GM19025 (cell line): ENCODE data around the gene PTPN3.

Experiments used
- ATAC-seq: cut with Tn5 transposase; IDR thresholded peaks from one replicate; pipeline ENCODE4 v1.9.1; 2021; ENCODE audit warnings: mild to moderate bottlenecking, low read depth, moderate library complexity; ENCODE audit not compliant: unreplicated experiment

The PTPN3 gene

GRCh38 chr9:109477258-109478050 lies 20.7 kb downstream of the PTPN3 start:
- peak; percentile 86 for ATAC-seq

GRCh38 chr9:109476642-109477257 lies 21.4 kb downstream of the PTPN3 start:
- ATAC-seq: no peak

- no peak for ATAC-seq
Measured at GRCh38 chr9:109475526-109475925, 22.6 kb downstream of the PTPN3 start.

- ATAC-seq: no peak
Measured at GRCh38 chr9:109474944-109475343, 23.2 kb downstream of the PTPN3 start.

GRCh38 chr9:109474170-109474569 lies 23.9 kb downstream of the PTPN3 start:
- ATAC-seq: no peak

- ATAC-seq: no peak
Measured at GRCh38 chr9:109473329-109473728, 24.8 kb downstream of the PTPN3 start.

- ATAC-seq: no peak
Measured at GRCh38 chr9:109471475-109472393, 26.4 kb downstream of the PTPN3 start.

GRCh38 chr9:109469646-109470358 lies 28.3 kb downstream of the PTPN3 start:
- peak; percentile 98 for ATAC-seq

- no peak for ATAC-seq
Measured at GRCh38 chr9:109468927-109469326, 29.2 kb downstream of the PTPN3 start.

- no peak for ATAC-seq
Measured at GRCh38 chr9:109467936-109468335, 30.2 kb downstream of the PTPN3 start.

- ATAC-seq: no peak
Measured at GRCh38 chr9:109466623-109467590, 31.2 kb downstream of the PTPN3 start.

- no peak for ATAC-seq
Measured at GRCh38 chr9:109463924-109464625, 34.0 kb downstream of the PTPN3 start.

- no peak for ATAC-seq
Measured at GRCh38 chr9:109460576-109460975, 37.5 kb downstream of the PTPN3 start.

- ATAC-seq: no peak
Measured at GRCh38 chr9:109459423-109459822, 38.7 kb downstream of the PTPN3 start.

GRCh38 chr9:109458453-109459211 lies 39.5 kb downstream of the PTPN3 start:
- no peak for ATAC-seq

GRCh38 chr9:109456811-109457210 lies 41.3 kb downstream of the PTPN3 start:
- no peak for ATAC-seq

GRCh38 chr9:109455861-109456260 lies 42.2 kb downstream of the PTPN3 start:
- ATAC-seq: no peak

- ATAC-seq: no peak
Measured at GRCh38 chr9:109455391-109455790, 42.7 kb downstream of the PTPN3 start.
